NOMO-1 treated with dmso at 0.1 percent for 144 hours (cell line): ENCODE data around the gene LRIG2.
"Not testable (repeated sequence)": the region's sequence is repeated elsewhere in the genome, so short reads cannot be mapped to it uniquely, and the experiment has no call there.

Source experiments
- DNase-seq: peaks from one replicate; lab custom pipeline; 2025; ENCODE audit not compliant: unreplicated experiment; lab: John Stamatoyannopoulos, UW

LRIG2 gene

GRCh38 chr1:113158743-113159142 lies 85.7 kb downstream of the LRIG2 start:
- not testable (repeated sequence) for DNase-seq

- DNase-seq, result no peak
These were observed 93.5 kb downstream of the LRIG2 start for GRCh38 chr1:113166473-113166872.

GRCh38 chr1:113168946-113169345 lies 95.9 kb downstream of the LRIG2 start:
- no peak for DNase-seq

- DNase-seq, result no peak
These were observed 96.6 kb downstream of the LRIG2 start for GRCh38 chr1:113169591-113169990.

GRCh38 chr1:113170519-113170918 lies 97.5 kb downstream of the LRIG2 start:
- DNase-seq, result no peak

GRCh38 chr1:113178106-113178505 lies 105.1 kb downstream of the LRIG2 start:
- no peak for DNase-seq

GRCh38 chr1:113178522-113178921 lies 105.5 kb downstream of the LRIG2 start:
- no peak for DNase-seq
